K562 (cell line): Measurements from ENCODE around the gene AHSG. TPM values are rescaled to one million over a fixed set of nuclear protein-coding genes. Genes with fewer than 3 reads are reported as not detected.
A peak's percentile ranks its signal among the peaks of the same experiment; 100 is the strongest.

Experiments
- BRCA1 ChIP-seq, 2 experiments: fragments of 450-650 bp in 1 of 2; sonication (generic) in 1 of 2; formaldehyde crosslinking in 1 of 2; IDR thresholded peaks; 2 replicates each; pipeline versions ENCODE4 v1.5.0 to v1.6.1; 2017 to 2020; ENCODE audit warnings: mild to moderate bottlenecking in 1 of 2, missing genetic modification reagents in 1 of 2
- CBFA2T2 ChIP-seq: fragments of 450-650 bp; conservative IDR thresholded peaks from 2 replicates; pipeline ENCODE4 v1.6.1; 2017; ENCODE audit warnings: mild to moderate bottlenecking
- ELF4 ChIP-seq: fragments of 450-650 bp; formaldehyde crosslinking; IDR thresholded peaks from 2 replicates; pipeline ENCODE4 v1.4.0; 2022; ENCODE audit warnings: missing genetic modification characterization
- FOXM1 ChIP-seq, 2 experiments: fragments of 450-650 bp in 1 of 2; sonication (generic) in 1 of 2; formaldehyde crosslinking in 1 of 2; IDR thresholded peaks; 2 replicates each; pipeline versions ENCODE4 v1.6.1 to v1.9.0; 2017 to 2022; ENCODE audit warnings: low read depth in 2 of 2, mild to moderate bottlenecking in 2 of 2, missing genetic modification reagents in 1 of 2, moderate library complexity in 1 of 2
- HMGN3 ChIP-seq: IDR thresholded peaks from 2 replicates; pipeline ENCODE4 v1.6.1; 2011; ENCODE audit warnings: borderline replicate concordance, low read depth, mild to moderate bottlenecking, mixed read lengths, low read length; ENCODE audit not compliant: insufficient read length; ENCODE audit errors: extremely low read depth
- MTF1 ChIP-seq: fragments of 250-450 bp; sonication (Bioruptor Pico); IDR thresholded peaks from 2 replicates; pipeline ENCODE4 v1.9.0; 2021; ENCODE audit warnings: moderate library complexity, mild to moderate bottlenecking, inconsistent platforms, borderline replicate concordance
- NFXL1 ChIP-seq: fragments of 450-650 bp; formaldehyde crosslinking; IDR thresholded peaks from 2 replicates; pipeline ENCODE4 v1.4.0; 2021; ENCODE audit warnings: mild to moderate bottlenecking
- NR2F6 ChIP-seq: fragments of 450-650 bp; formaldehyde crosslinking; IDR thresholded peaks from 2 replicates; pipeline ENCODE4 v1.4.0; 2020; ENCODE audit warnings: mild to moderate bottlenecking
- POLR2A ChIP-seq: fragments of 450-650 bp; conservative IDR thresholded peaks from 2 replicates; pipeline ENCODE4 v1.6.1; 2016
- POLR2H ChIP-seq: IDR thresholded peaks from 2 replicates; pipeline ENCODE4 v1.6.1; 2016; ENCODE audit warnings: missing genetic modification characterization, low read depth, mild to moderate bottlenecking, control low read depth, missing compliant biosample characterization, moderate library complexity
- RAD21 ChIP-seq, 2 experiments: fragments of 250-450 bp in 1 of 2; fragments of 450-650 bp in 1 of 2; sonication (Bioruptor Pico) in 1 of 2; formaldehyde crosslinking in 1 of 2; IDR thresholded peaks in 1 of 2; conservative IDR thresholded peaks in 1 of 2; 2 replicates each; pipeline versions ENCODE4 v1.4.0 to v1.8.0; 2020 to 2022; ENCODE audit warnings: mild to moderate bottlenecking in 2 of 2, moderate library complexity in 1 of 2
- SMARCE1 ChIP-seq: fragments of 450-650 bp; IDR thresholded peaks from 2 replicates; pipeline ENCODE4 v1.7.1; 2016; ENCODE audit warnings: mild to moderate bottlenecking
- TRIM24 ChIP-seq, 2 experiments: fragments of 450-650 bp; IDR thresholded peaks; 2 replicates each; pipeline ENCODE4 v1.6.1; 2016
- ZNF354B ChIP-seq: fragments of 250-450 bp; sonication (Bioruptor Pico); IDR thresholded peaks from 2 replicates; pipeline ENCODE4 v1.4.0; 2020
- ZNF778 ChIP-seq: fragments of 450-650 bp; formaldehyde crosslinking; IDR thresholded peaks from 2 replicates; pipeline ENCODE4 v1.4.0; 2020; ENCODE audit warnings: mild to moderate bottlenecking, moderate library complexity
- ZNF785 ChIP-seq: fragments of 250-450 bp; sonication (Bioruptor Pico); IDR thresholded peaks from 2 replicates; pipeline ENCODE4 v1.4.0; 2020; ENCODE audit warnings: mild to moderate bottlenecking
- polyA plus RNA-seq, 8 experiments: library from polyadenylated mRNA; depleted of rRNA in 4 of 8; stranded (reverse) in 5 of 8; unstranded in 3 of 8; fragments of >200 nt; fragmentation: Nextera tagmentation in 2 of 8; fragmentation: Illumina TruSeq in 1 of 8; extraction: Ambion mirVana in 2 of 8; extraction: Trizol in 1 of 8; gene quantifications; 2 replicates each; pipeline versions ENCODE4 v1.2.1 to v1.2.3, GENCODE V29; 2011 to 2014; ENCODE audit warnings: inconsistent platforms in 1 of 8, missing spikeins in 1 of 8
- total RNA-seq, 7 experiments: library from RNA; depleted of rRNA in 6 of 7; stranded (reverse); fragments of >200 nt in 6 of 7; fragmentation: Illumina TruSeq in 2 of 7; extraction: Trizol in 2 of 7; gene quantifications; 2 replicates each; pipeline versions ENCODE4 v1.2.1 to v1.2.3, GENCODE V29; 2011 to 2021; ENCODE audit warnings: low replicate concordance in 1 of 7
- TF ChIP-seq, protein P1 (sequence below): sonication (generic); IDR thresholded peaks from 2 replicates; pipeline ENCODE4 v1.6.1; 2016
- TF ChIP-seq, protein P2 (sequence below): fragments of 250-450 bp; sonication (Bioruptor Pico); IDR thresholded peaks from 2 replicates; pipeline ENCODE4 v1.8.0; 2021; ENCODE audit warnings: borderline replicate concordance, mild to moderate bottlenecking, moderate library complexity; ENCODE audit not compliant: poor library complexity, severe bottlenecking
- TF ChIP-seq, protein P3 (sequence below): fragments of 450-650 bp; IDR thresholded peaks from 2 replicates; pipeline ENCODE4 v1.6.1; 2016; ENCODE audit warnings: borderline replicate concordance
- TF ChIP-seq, protein P4 (sequence below): fragments of 250-450 bp; sonication (Bioruptor Pico); IDR thresholded peaks from 2 replicates; pipeline ENCODE4 v1.8.0; 2022; ENCODE audit warnings: inconsistent platforms, mild to moderate bottlenecking, moderate library complexity, borderline replicate concordance
- TF ChIP-seq, protein P5 (sequence below): sonication (generic); formaldehyde crosslinking; IDR thresholded peaks from 2 replicates; pipeline ENCODE4 v1.8.0; 2022; ENCODE audit warnings: mild to moderate bottlenecking, low read depth, missing genetic modification reagents

The AHSG gene
- total and polyA plus RNA-seq, 9 of the 15 experiments (the other 6 are each of a cell fraction or from before 2014, with no cell fraction given), result 0.69 TPM; not detected in 8

DNA sequence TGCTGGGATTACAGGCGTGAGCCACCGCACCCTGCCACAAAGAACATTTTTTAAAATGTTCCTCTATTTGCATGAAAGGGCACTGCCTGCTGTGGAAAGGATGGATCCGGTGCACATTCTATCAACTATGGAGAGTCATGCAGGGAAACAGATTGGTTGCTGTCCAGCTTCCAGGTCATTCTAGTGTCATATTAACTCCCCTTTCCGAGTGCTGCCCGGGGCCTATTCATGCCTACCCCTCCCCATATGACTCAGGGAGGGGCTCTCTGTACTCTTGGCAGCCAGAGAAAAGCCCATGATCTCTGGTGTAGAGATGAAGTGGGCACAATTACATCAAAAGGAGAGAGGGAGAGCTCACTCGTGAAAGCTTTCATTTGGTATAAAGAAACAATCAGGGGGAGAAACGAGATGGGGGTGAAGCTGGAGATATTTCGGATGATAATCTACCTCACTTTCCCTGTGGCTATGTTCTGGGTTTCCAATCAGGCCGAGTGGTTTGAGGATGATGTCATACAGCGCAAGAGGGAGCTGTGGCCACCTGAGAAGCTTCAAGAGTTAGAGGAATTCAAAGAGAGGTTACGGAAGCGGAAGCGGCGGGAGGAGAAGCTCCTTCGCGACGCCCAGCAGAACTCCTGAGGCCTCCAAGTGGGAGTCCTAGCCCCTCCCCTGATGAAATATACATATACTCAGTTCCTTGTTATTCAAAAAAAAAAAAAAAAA is 16.1 kb upstream of the AHSG start (continued):
- TF ChIP-seq, protein P1, sequence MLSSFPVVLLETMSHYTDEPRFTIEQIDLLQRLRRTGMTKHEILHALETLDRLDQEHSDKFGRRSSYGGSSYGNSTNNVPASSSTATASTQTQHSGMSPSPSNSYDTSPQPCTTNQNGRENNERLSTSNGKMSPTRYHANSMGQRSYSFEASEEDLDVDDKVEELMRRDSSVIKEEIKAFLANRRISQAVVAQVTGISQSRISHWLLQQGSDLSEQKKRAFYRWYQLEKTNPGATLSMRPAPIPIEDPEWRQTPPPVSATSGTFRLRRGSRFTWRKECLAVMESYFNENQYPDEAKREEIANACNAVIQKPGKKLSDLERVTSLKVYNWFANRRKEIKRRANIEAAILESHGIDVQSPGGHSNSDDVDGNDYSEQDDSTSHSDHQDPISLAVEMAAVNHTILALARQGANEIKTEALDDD, result no peak
- TF ChIP-seq ZNF354B (no peak), RAD21 (CRISPR knock-in tag; conservative IDR thresholded peaks at IDR 0.05 in 1 of 2, IDR thresholded peaks at IDR 0.05 in 1 of 2) (peak in 1 of 2 experiments; percentile 3; a peak in 1 of 4 replicates), ELF4 (CRISPR knock-in tag) (no peak), NFXL1 (no peak), NR2F6 (no peak), BRCA1 (IDR thresholded peaks at IDR 0.05) (no peak), BRCA1 (CRISPR knock-in tag; IDR thresholded peaks at IDR 0.05) (no peak), ZNF785 (CRISPR knock-in tag) (no peak), POLR2H (tag) (no peak; the same call in 1 of the 2 replicates), FOXM1 (IDR thresholded peaks at IDR 0.05; ENCODE audit: low read depth) (peak; percentile 11; the same call in 1 of the 2 replicates), FOXM1 (CRISPR knock-in tag; IDR thresholded peaks at IDR 0.05; ENCODE audit: low read depth) (no peak), POLR2A (no peak), TRIM24 (IDR thresholded peaks at IDR 0.05) (peak; percentile 27 to 76; a peak in 2 of 4 replicates), SMARCE1 (no peak; the same call in 1 of the 2 replicates), MTF1 (CRISPR knock-in tag) (no peak), CBFA2T2 (no peak), ZNF778 (no peak), HMGN3 (no peak)
- TF ChIP-seq, protein P2, sequence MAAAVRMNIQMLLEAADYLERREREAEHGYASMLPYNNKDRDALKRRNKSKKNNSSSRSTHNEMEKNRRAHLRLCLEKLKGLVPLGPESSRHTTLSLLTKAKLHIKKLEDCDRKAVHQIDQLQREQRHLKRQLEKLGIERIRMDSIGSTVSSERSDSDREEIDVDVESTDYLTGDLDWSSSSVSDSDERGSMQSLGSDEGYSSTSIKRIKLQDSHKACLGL, result no peak
- TF ChIP-seq, protein P3, sequence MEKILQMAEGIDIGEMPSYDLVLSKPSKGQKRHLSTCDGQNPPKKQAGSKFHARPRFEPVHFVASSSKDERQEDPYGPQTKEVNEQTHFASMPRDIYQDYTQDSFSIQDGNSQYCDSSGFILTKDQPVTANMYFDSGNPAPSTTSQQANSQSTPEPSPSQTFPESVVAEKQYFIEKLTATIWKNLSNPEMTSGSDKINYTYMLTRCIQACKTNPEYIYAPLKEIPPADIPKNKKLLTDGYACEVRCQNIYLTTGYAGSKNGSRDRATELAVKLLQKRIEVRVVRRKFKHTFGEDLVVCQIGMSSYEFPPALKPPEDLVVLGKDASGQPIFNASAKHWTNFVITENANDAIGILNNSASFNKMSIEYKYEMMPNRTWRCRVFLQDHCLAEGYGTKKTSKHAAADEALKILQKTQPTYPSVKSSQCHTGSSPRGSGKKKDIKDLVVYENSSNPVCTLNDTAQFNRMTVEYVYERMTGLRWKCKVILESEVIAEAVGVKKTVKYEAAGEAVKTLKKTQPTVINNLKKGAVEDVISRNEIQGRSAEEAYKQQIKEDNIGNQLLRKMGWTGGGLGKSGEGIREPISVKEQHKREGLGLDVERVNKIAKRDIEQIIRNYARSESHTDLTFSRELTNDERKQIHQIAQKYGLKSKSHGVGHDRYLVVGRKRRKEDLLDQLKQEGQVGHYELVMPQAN, result no peak
- TF ChIP-seq, protein P4, sequence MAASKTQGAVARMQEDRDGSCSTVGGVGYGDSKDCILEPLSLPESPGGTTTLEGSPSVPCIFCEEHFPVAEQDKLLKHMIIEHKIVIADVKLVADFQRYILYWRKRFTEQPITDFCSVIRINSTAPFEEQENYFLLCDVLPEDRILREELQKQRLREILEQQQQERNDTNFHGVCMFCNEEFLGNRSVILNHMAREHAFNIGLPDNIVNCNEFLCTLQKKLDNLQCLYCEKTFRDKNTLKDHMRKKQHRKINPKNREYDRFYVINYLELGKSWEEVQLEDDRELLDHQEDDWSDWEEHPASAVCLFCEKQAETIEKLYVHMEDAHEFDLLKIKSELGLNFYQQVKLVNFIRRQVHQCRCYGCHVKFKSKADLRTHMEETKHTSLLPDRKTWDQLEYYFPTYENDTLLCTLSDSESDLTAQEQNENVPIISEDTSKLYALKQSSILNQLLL (CRISPR knock-in tag), result no peak
- TF ChIP-seq, protein P5, sequence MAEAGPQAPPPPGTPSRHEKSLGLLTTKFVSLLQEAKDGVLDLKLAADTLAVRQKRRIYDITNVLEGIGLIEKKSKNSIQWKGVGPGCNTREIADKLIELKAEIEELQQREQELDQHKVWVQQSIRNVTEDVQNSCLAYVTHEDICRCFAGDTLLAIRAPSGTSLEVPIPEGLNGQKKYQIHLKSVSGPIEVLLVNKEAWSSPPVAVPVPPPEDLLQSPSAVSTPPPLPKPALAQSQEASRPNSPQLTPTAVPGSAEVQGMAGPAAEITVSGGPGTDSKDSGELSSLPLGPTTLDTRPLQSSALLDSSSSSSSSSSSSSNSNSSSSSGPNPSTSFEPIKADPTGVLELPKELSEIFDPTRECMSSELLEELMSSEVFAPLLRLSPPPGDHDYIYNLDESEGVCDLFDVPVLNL (CRISPR knock-in tag), result no peak
